Activated T-helper 2 cell treated with anti-CD3 and anti-CD28 coated beads, Interferon-gamma antibody, Interleukin-2, Interleukin-4, amounts not matched to agents 10 μg/mL and 5 μg/mL and 100 μg/mL, durations not matched to agents 14 hours and 24 hours and 36 hours (primary cell): ENCODE data around the gene NOTCH2NLA. TPM values are rescaled to one million over a fixed set of nuclear protein-coding genes. Genes with fewer than 3 reads are reported as not detected.
"Not testable (repeated sequence)": the region's sequence is repeated elsewhere in the genome, so short reads cannot be mapped to it uniquely, and the experiment has no call there.

Source experiments
- DNase-seq: peaks from one replicate; pipeline ENCODE4 v3.0.0; 2021; ENCODE audit warnings: low spot score
- H3K27ac Mint-ChIP-seq: one replicate; pipeline ENCODE4 v1.8.0; 2021; ENCODE audit warnings: mixed read lengths
- H3K27me3 Mint-ChIP-seq: one replicate; pipeline ENCODE4 v1.8.0; 2021; ENCODE audit warnings: low read depth, mixed read lengths
- H3K36me3 Mint-ChIP-seq: one replicate; pipeline ENCODE4 v1.8.0; 2021; ENCODE audit warnings: low read depth, mixed read lengths
- H3K4me1 Mint-ChIP-seq: one replicate; pipeline ENCODE4 v1.8.0; 2021; ENCODE audit warnings: low read depth, mixed read lengths
- H3K4me3 Mint-ChIP-seq: one replicate; pipeline ENCODE4 v1.8.0; 2021; ENCODE audit warnings: low read depth, mild to moderate bottlenecking, moderate library complexity, mixed read lengths
- H3K9me3 Mint-ChIP-seq: one replicate; pipeline ENCODE4 v1.8.0; 2021; ENCODE audit warnings: mixed read lengths
- intact Hi-C: fragments of 100-400 bp; cut with micrococcal nuclease; formaldehyde crosslinking; loops from one replicate; pipeline ENCODE4 v1.15.1; 2023
- total RNA-seq: library from RNA; stranded (reverse); gene quantifications from 2 replicates; pipeline ENCODE4 v1.2.3, GENCODE V29; 2022

NOTCH2NLA gene
- total RNA-seq, 1 donor from 2014 or later: 40.9 TPM

GRCh38 chr1:146253249-146253855 lies 24.5 kb upstream of the NOTCH2NLA start:
- DNase-seq, H3K27me3 Mint-ChIP-seq, H3K36me3 Mint-ChIP-seq, intact Hi-C loops, H3K4me1 Mint-ChIP-seq, H3K4me3 Mint-ChIP-seq, H3K27ac Mint-ChIP-seq, H3K9me3 Mint-ChIP-seq: not testable (repeated sequence)

GRCh38 chr1:146251523-146251922 lies 22.7 kb upstream of the NOTCH2NLA start:
- DNase-seq, H3K4me3 Mint-ChIP-seq, H3K36me3 Mint-ChIP-seq, H3K27ac Mint-ChIP-seq, intact Hi-C loops, H3K27me3 Mint-ChIP-seq, H3K4me1 Mint-ChIP-seq, H3K9me3 Mint-ChIP-seq: not testable (repeated sequence)

- H3K27me3 Mint-ChIP-seq, H3K27ac Mint-ChIP-seq, H3K36me3 Mint-ChIP-seq, H3K9me3 Mint-ChIP-seq, H3K4me3 Mint-ChIP-seq, H3K4me1 Mint-ChIP-seq, intact Hi-C loops, DNase-seq: not testable (repeated sequence)
Measured at GRCh38 chr1:146248643-146249042, 19.8 kb upstream of the NOTCH2NLA start.

- intact Hi-C loops, H3K36me3 Mint-ChIP-seq, DNase-seq, H3K27me3 Mint-ChIP-seq, H3K27ac Mint-ChIP-seq, H3K4me1 Mint-ChIP-seq, H3K4me3 Mint-ChIP-seq, H3K9me3 Mint-ChIP-seq: not testable (repeated sequence)
Measured at GRCh38 chr1:146236626-146237025, 7.8 kb upstream of the NOTCH2NLA start.

GRCh38 chr1:146236026-146236601 lies 7.3 kb upstream of the NOTCH2NLA start:
- H3K4me3 Mint-ChIP-seq, H3K27me3 Mint-ChIP-seq, intact Hi-C loops, H3K9me3 Mint-ChIP-seq, H3K4me1 Mint-ChIP-seq, H3K27ac Mint-ChIP-seq, DNase-seq, H3K36me3 Mint-ChIP-seq: not testable (repeated sequence)

- H3K9me3 Mint-ChIP-seq, H3K27me3 Mint-ChIP-seq, H3K4me1 Mint-ChIP-seq, intact Hi-C loops, H3K36me3 Mint-ChIP-seq: not testable (repeated sequence)
- peak; percentile 13 for DNase-seq
- peak overlapping the region; percentile 77 for H3K4me3 Mint-ChIP-seq
- H3K27ac Mint-ChIP-seq: peak overlapping the region; percentile 63
Measured at GRCh38 chr1:146228144-146228682, 608 bp downstream of the NOTCH2NLA start.

- H3K9me3 Mint-ChIP-seq, H3K4me3 Mint-ChIP-seq, H3K4me1 Mint-ChIP-seq, H3K27ac Mint-ChIP-seq, H3K27me3 Mint-ChIP-seq, intact Hi-C loops, H3K36me3 Mint-ChIP-seq, DNase-seq: not testable (repeated sequence)
Measured at GRCh38 chr1:146174531-146174930, 54.3 kb downstream of the NOTCH2NLA start.

- intact Hi-C loops, H3K4me3 Mint-ChIP-seq, H3K4me1 Mint-ChIP-seq, H3K27me3 Mint-ChIP-seq, H3K36me3 Mint-ChIP-seq, H3K27ac Mint-ChIP-seq, DNase-seq, H3K9me3 Mint-ChIP-seq: not testable (repeated sequence)
Measured at GRCh38 chr1:146167740-146168139, 61.1 kb downstream of the NOTCH2NLA start.

- H3K4me3 Mint-ChIP-seq, DNase-seq, H3K27ac Mint-ChIP-seq, H3K9me3 Mint-ChIP-seq, H3K4me1 Mint-ChIP-seq, H3K36me3 Mint-ChIP-seq, intact Hi-C loops, H3K27me3 Mint-ChIP-seq: not testable (repeated sequence)
Measured at GRCh38 chr1:146167273-146167672, 61.5 kb downstream of the NOTCH2NLA start.

GRCh38 chr1:146144465-146144864 lies 84.4 kb downstream of the NOTCH2NLA start, which contains the start of gene NBPF10:
Gene NBPF10, minus strand, starts transcription at chr1:146144804. Its CDS starts 35 bp downstream, at chr1:146144769.
- intact Hi-C loops, H3K4me1 Mint-ChIP-seq, H3K9me3 Mint-ChIP-seq, H3K4me3 Mint-ChIP-seq, H3K36me3 Mint-ChIP-seq, DNase-seq, H3K27ac Mint-ChIP-seq, H3K27me3 Mint-ChIP-seq: not testable (repeated sequence)

Other genes starting within 250 kb of the NOTCH2NLA start
- 37.8 and 39.1 TPM in 2 replicates for gene TXNIP, start 232.4 kb downstream of the NOTCH2NLA start, total RNA-seq
- gene HJV, start 207.3 kb downstream of the NOTCH2NLA start, total RNA-seq: not detected in 2 replicates
- 4.2 and 4.9 TPM in 2 replicates for gene NBPF10, start 84.2 kb downstream of the NOTCH2NLA start, total RNA-seq